Measurements from ENCODE around the gene TBCK. TPM values are rescaled to one million over a fixed set of nuclear protein-coding genes. Genes with fewer than 3 reads are reported as not detected.
A peak's percentile ranks its signal among the peaks of the same experiment; 100 is the strongest.

TBCK gene
- total and polyA plus RNA-seq, 9 of the 15 experiments (the other 6 are each of a cell fraction or from before 2014, with no cell fraction given) = 5.3 to 26.6 (median 16.2) TPM

- TF ChIP-seq FOXM1 (IDR thresholded peaks at IDR 0.05; ENCODE audit: low read depth) (no peak), FOXM1 (CRISPR knock-in tag; IDR thresholded peaks at IDR 0.05; ENCODE audit: low read depth) (no peak)
These were observed 47.2 kb downstream of the TBCK start (continued) for GRCh38 chr4:106268786-106269185.

- no peak overlapping the region for H2AFZ ChIP-seq (ENCODE audit: low read depth, low read length)
- H3K9ac ChIP-seq (ENCODE audit: insufficient read depth in 1 of 2, low read depth in 2 of 2, low read length in 2 of 2) = no peak overlapping the region
- H4K20me1 ChIP-seq (replicated peaks; ENCODE audit: control insufficient read depth, insufficient read depth, low read length) = no peaks in the 10 kb centered on the region
- no peaks in the 10 kb centered on the region for H3K36me3 ChIP-seq (ENCODE audit: control insufficient read depth, insufficient read depth, low read length)
- no peaks in the 10 kb centered on the region for H3K27me3 ChIP-seq (ENCODE audit: control insufficient read depth in 2 of 2, insufficient read depth in 2 of 2, low read length in 2 of 2)
- peak; percentile 10 to 44 (median 21) for DNase-seq (ENCODE audit: extremely low read depth in 1 of 4, low spot score in 3 of 4)
- BruUV-seq (replicated peaks) = no TSS peak
- no peaks in the 10 kb centered on the region for H3K9me3 ChIP-seq (replicated peaks; ENCODE audit: control insufficient read depth, insufficient read depth, low read depth, low read length)
- ChIA-PET CTCF (ENCODE audit: low intra/inter-chr PET ratio) (interaction anchor here (0.6 to 0.9 kb wide), 2 partner anchors 236 to 1113 kb away, joined by 3 to 5 read pairs; no protein-coding TSS in a partner anchor), POLR2A (no interaction called here)
- ATAC-seq = peak; percentile 82
- intact Hi-C loops (cut with micrococcal nuclease) (loop anchor here (1.0 to 5.0 kb wide), 3 partner anchors 101 to 633 kb away; partner anchors contain the start of gene GIMD1), in situ Hi-C loops (cut with MboI) (no loop called here)
- H3K4me1 ChIP-seq (replicated peaks in 1 of 2; ENCODE audit: control insufficient read depth in 2 of 2, insufficient read depth in 2 of 2, low read length in 2 of 2) = peaks cover 0 to 3% of the 10 kb centered on the region in 2 experiments; a peak in 1 of 5 replicates
- no peak overlapping the region for H3K4me3 ChIP-seq
- peak; percentile 72 for FAIRE-seq
- 0 out of 2 replicates have a peak, but pooled peaks have one; percentile 15 for TF ChIP-seq KLF16 (IDR thresholded peaks at IDR 0.05)
- TF ChIP-seq SMC3 (conservative IDR thresholded peaks at IDR 0.05; ENCODE audit: insufficient read depth, low read depth, low read length) = 0 out of 2 replicates have a peak, but pooled peaks have one; percentile 23
- TF ChIP-seq ZNF778 (CRISPR knock-in tag; IDR thresholded peaks at IDR 0.05) = no peak
- peak; percentile 34 to 76 (median 52); a peak in 5 of 6 replicates for TF ChIP-seq CTCF (IDR thresholded peaks at IDR 0.05 in 2 of 3, conservative IDR thresholded peaks at IDR 0.05 in 1 of 3; ENCODE audit: insufficient read depth in 2 of 3, low read depth in 1 of 3, low read length in 3 of 3)
- TF ChIP-seq REST (IDR thresholded peaks at IDR 0.05; ENCODE audit: borderline replicate concordance) = peak; percentile 44; the same call in 1 of the 2 replicates
- no peak for TF ChIP-seq REST (CRISPR knock-in tag; IDR thresholded peaks at IDR 0.05; ENCODE audit: low read depth)
- TF ChIP-seq TSC22D4 (tag; IDR thresholded peaks at IDR 0.05) = no peak
- TF ChIP-seq RAD21 (CRISPR knock-in tag; conservative IDR thresholded peaks at IDR 0.05 in 1 of 2, IDR thresholded peaks at IDR 0.05 in 1 of 2) = peak; percentile 58 to 66
- no peak overlapping the region for H3K4me2 ChIP-seq (ENCODE audit: insufficient read depth, low read length)
- no peaks in the 10 kb centered on the region for H3K9me1 ChIP-seq (ENCODE audit: control insufficient read depth, insufficient read depth, low read length)
- H3K27ac ChIP-seq (ENCODE audit: extremely low read depth, low read depth, low read length) = no peak overlapping the region
- H3K79me2 ChIP-seq (ENCODE audit: control insufficient read depth, insufficient read depth, low read length) = no peaks in the 10 kb centered on the region
These were observed 49.8 kb downstream of the TBCK start for GRCh38 chr4:106266201-106266600.

Data from K562 (cell line).